Loucy (cell line): ENCODE results near the gene PHAF1.

Experiments
- H2AFZ ChIP-seq: fragments of 200-600 bp; sonication (generic); 2 replicates; pipeline ENCODE4 v1.6.0; 2016; ENCODE audit warnings: antibody characterized with exemption, mild to moderate bottlenecking, low read length, moderate library complexity
- H3F3A ChIP-seq: fragments of 200-600 bp; 2 replicates; pipeline ENCODE4 v1.6.0; 2016; ENCODE audit warnings: antibody characterized with exemption, low read depth, mild to moderate bottlenecking
- H3K27me3 ChIP-seq: fragments of 200-600 bp; sonication (generic); 2 replicates; pipeline ENCODE4 v1.6.1; 2014; ENCODE audit warnings: low read length, mild to moderate bottlenecking; ENCODE audit not compliant: insufficient read depth, poor library complexity, severe bottlenecking
- H3K36me3 ChIP-seq: fragments of 200-600 bp; sonication (generic); 2 replicates; pipeline ENCODE4 v1.6.1; 2016; ENCODE audit warnings: low read length; ENCODE audit not compliant: insufficient read depth
- H3K4me1 ChIP-seq: fragments of 200-600 bp; sonication (generic); 2 replicates; pipeline ENCODE4 v1.5.1; 2014; ENCODE audit warnings: low read length, mild to moderate bottlenecking; ENCODE audit not compliant: insufficient read depth, poor library complexity, severe bottlenecking
- H3K4me2 ChIP-seq: fragments of 200-600 bp; sonication (generic); 2 replicates; pipeline ENCODE4 v1.6.0; 2014; ENCODE audit warnings: antibody characterized with exemption, low read length, low read depth, mild to moderate bottlenecking; ENCODE audit not compliant: poor library complexity, severe bottlenecking
- H3K4me3 ChIP-seq: fragments of 200-600 bp; sonication (generic); 2 replicates; pipeline ENCODE4 v1.5.1; 2014; ENCODE audit warnings: low read length, mild to moderate bottlenecking, mixed read lengths; ENCODE audit not compliant: poor library complexity, severe bottlenecking
- H3K79me2 ChIP-seq: fragments of 200-600 bp; sonication (generic); 2 replicates; pipeline ENCODE4 v1.6.1; 2014; ENCODE audit warnings: low read length; ENCODE audit not compliant: insufficient read depth
- H3K9ac ChIP-seq: fragments of 200-600 bp; sonication (generic); 2 replicates; pipeline ENCODE4 v1.6.0; 2014; ENCODE audit warnings: mild to moderate bottlenecking, low read depth, low read length, moderate library complexity; ENCODE audit not compliant: poor library complexity, severe bottlenecking
- H3K9me2 ChIP-seq: fragments of 200-600 bp; sonication (generic); replicated peaks from 2 replicates; pipeline ENCODE4 v1.6.1; 2016; ENCODE audit warnings: low read depth, low read length, mixed read lengths
- H3K9me3 ChIP-seq: fragments of 200-600 bp; sonication (generic); 2 replicates; pipeline ENCODE4 v1.6.1; 2014; ENCODE audit warnings: mild to moderate bottlenecking, antibody characterized with exemption, low read length, low read depth; ENCODE audit not compliant: insufficient read depth
- H4K20me1 ChIP-seq: fragments of 200-600 bp; sonication (generic); 2 replicates; pipeline ENCODE4 v1.6.0; 2014; ENCODE audit warnings: antibody characterized with exemption, low read length, mild to moderate bottlenecking; ENCODE audit not compliant: insufficient read depth, poor library complexity, severe bottlenecking
- EZH2phosphoT487 ChIP-seq: fragments of 200-600 bp; IDR thresholded peaks from 2 replicates; pipeline ENCODE4 v1.6.1; 2018; ENCODE audit warnings: antibody characterized with exemption, mild to moderate bottlenecking, moderate library complexity, borderline replicate concordance
- TF ChIP-seq, protein P1 (sequence below): fragments of 200-600 bp; sonication (generic); conservative IDR thresholded peaks from 2 replicates; pipeline ENCODE4 v1.5.1; 2014; ENCODE audit warnings: mild to moderate bottlenecking, antibody characterized with exemption, low read length

PHAF1 gene

GRCh38 chr16:67191411-67191994 lies 81.8 kb downstream of the PHAF1 start:
- no peaks in the 10 kb centered on the region for H3K9me3 ChIP-seq
- H4K20me1 ChIP-seq, result peaks cover 29% of the 10 kb centered on the region
- peak overlapping the region; percentile 98 for H3K4me3 ChIP-seq
- peak overlapping the region; percentile 94 for H3K9ac ChIP-seq
- peaks cover 16% of the 10 kb centered on the region for H3K4me1 ChIP-seq
- H3K36me3 ChIP-seq, result peaks cover 21% of the 10 kb centered on the region; the same call in 1 of the 2 replicates
- peak overlapping the region; percentile 53 for H3K4me2 ChIP-seq
- H3K79me2 ChIP-seq, result peaks cover 45% of the 10 kb centered on the region
- H3K9me2 ChIP-seq, result no peaks in the 10 kb centered on the region
- H3F3A ChIP-seq, result no peaks in the 10 kb centered on the region
- H3K27me3 ChIP-seq, result no peaks in the 10 kb centered on the region
- no peak for TF ChIP-seq EZH2phosphoT487
- TF ChIP-seq, protein P1, sequence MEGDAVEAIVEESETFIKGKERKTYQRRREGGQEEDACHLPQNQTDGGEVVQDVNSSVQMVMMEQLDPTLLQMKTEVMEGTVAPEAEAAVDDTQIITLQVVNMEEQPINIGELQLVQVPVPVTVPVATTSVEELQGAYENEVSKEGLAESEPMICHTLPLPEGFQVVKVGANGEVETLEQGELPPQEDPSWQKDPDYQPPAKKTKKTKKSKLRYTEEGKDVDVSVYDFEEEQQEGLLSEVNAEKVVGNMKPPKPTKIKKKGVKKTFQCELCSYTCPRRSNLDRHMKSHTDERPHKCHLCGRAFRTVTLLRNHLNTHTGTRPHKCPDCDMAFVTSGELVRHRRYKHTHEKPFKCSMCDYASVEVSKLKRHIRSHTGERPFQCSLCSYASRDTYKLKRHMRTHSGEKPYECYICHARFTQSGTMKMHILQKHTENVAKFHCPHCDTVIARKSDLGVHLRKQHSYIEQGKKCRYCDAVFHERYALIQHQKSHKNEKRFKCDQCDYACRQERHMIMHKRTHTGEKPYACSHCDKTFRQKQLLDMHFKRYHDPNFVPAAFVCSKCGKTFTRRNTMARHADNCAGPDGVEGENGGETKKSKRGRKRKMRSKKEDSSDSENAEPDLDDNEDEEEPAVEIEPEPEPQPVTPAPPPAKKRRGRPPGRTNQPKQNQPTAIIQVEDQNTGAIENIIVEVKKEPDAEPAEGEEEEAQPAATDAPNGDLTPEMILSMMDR, result no peak
- H2AFZ ChIP-seq, result peak overlapping the region; percentile 71; the same call in 1 of the 2 replicates

DNA sequence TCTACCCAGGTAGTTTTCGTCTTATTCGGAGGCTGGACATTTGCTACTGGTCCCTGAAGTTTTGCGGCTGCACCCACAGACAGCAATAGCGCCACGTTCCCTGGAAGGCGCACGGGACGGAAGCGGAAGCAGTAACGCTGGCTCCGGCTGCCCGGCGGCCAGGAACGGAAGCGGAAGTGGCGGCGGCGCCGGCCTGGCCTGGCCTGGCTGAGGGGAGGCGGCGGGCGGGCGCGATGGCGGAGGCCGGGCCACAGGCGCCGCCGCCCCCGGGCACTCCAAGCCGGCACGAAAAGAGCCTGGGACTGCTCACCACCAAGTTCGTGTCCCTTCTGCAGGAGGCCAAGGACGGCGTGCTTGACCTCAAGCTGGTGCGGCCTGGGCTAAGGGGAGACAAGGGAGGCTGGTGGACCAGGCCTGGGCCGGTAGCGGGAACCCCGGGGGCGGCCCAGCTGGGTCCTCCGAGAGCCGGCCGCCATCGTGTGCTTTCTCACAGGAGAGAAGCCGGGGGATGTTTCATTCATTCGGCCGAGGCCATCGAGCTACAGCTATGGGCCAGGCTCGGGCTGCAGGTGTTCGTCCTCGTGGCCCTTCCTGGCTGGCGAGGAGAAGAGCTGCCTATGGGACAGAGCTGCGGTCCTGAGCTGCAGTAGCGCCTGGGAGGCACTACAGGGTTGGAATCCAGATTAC lies 82.4 kb downstream of the PHAF1 start, which contains the start of gene E2F4:
E2F4 (plus strand) TSS at position 161 of the 687 bp plus-strand sequence; CDS start at position 234, 73 bp downstream.
- no peaks in the 10 kb centered on the region for H3K9me2 ChIP-seq
- peak within 1 kb of the TSS; percentile 97 for H3K4me2 ChIP-seq
- peaks cover 32% of the 10 kb centered on the region for H4K20me1 ChIP-seq
- no peaks in the 10 kb centered on the region for H3F3A ChIP-seq
- no peaks in the 10 kb centered on the region for H3K27me3 ChIP-seq
- H2AFZ ChIP-seq, result peak within 1 kb of the TSS; percentile 71
- no peaks in the 10 kb centered on the region for H3K9me3 ChIP-seq
- peaks cover 50% of the 10 kb centered on the region for H3K79me2 ChIP-seq
- H3K36me3 ChIP-seq, result peaks cover 28% of the 10 kb centered on the region; the same call in 1 of the 2 replicates
- peaks cover 21% of the 10 kb centered on the region for H3K4me1 ChIP-seq
- H3K4me3 ChIP-seq, result peak within 1 kb of the TSS; percentile 98
- H3K9ac ChIP-seq, result peak within 1 kb of the TSS; percentile 94
- no peak for TF ChIP-seq EZH2phosphoT487
- TF ChIP-seq, protein P1, result no peak

DNA sequence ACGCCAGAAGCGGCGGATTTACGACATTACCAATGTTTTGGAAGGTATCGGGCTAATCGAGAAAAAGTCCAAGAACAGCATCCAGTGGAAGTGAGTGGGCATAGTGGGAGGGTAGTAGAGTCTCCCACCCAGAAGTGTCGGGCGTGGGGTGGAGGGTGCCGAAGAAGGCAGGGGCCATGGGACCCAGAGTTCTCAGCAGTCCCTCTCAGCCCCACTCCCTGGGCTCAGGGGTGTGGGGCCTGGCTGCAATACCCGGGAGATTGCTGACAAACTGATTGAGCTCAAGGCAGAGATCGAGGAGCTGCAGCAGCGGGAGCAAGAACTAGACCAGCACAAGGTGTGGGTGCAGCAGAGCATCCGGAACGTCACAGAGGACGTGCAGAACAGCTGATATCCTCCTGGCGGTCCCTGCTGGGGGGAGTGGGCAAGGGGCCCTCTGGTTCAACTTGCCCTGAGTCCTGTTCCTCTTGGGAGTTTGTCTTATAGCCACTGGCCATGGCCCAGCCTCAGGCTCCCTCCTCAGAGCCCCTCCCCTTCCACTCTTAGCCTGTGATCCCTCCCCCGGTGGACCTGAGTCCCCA lies 83.1 kb downstream of the PHAF1 start:
- Histone ChIP-seq H3K9ac (peak overlapping the region; percentile 94), H3K9me2 (no peaks in the 10 kb centered on the region), H3K9me3 (no peaks in the 10 kb centered on the region), H4K20me1 (peaks cover 32% of the 10 kb centered on the region), H3K27me3 (no peaks in the 10 kb centered on the region), H2AFZ (no peak overlapping the region), H3K4me2 (peak overlapping the region; percentile 97), H3K4me3 (peak overlapping the region; percentile 98), H3K36me3 (peaks cover 33% of the 10 kb centered on the region; the same call in 1 of the 2 replicates), H3K4me1 (peaks cover 21% of the 10 kb centered on the region), H3F3A (no peaks in the 10 kb centered on the region), H3K79me2 (peaks cover 50% of the 10 kb centered on the region)
- TF ChIP-seq, protein P1, result no peak
- TF ChIP-seq EZH2phosphoT487, result no peak
